Muscle layer of duodenum (tissue), 2 donors: Measurements from ENCODE around the gene DECR2.
"Not testable (repeated sequence)": the region's sequence is repeated elsewhere in the genome, so short reads cannot be mapped to it uniquely, and the experiment has no call there.

Experiments
- H3K27ac ChIP-seq: one replicate; pipeline ENCODE4 v1.7.0; 2013; ENCODE audit warnings: mild to moderate bottlenecking, low read length
- H3K27me3 ChIP-seq: one replicate; pipeline ENCODE4 v1.7.0; 2013; ENCODE audit warnings: low read depth, mild to moderate bottlenecking, control low read depth, low read length
- H3K36me3 ChIP-seq, 2 donors: one replicate each; pipeline ENCODE4 v1.7.0; 2013; ENCODE audit warnings: low read length in 2 of 2, control low read depth in 1 of 2, mild to moderate bottlenecking in 1 of 2; ENCODE audit not compliant: insufficient read depth in 2 of 2, control insufficient read depth in 1 of 2
- H3K4me1 ChIP-seq, 2 donors: one replicate each; pipeline ENCODE4 v1.7.0; 2013; ENCODE audit warnings: low read length in 2 of 2, mild to moderate bottlenecking in 2 of 2, control low read depth in 1 of 2, moderate library complexity in 1 of 2; ENCODE audit not compliant: insufficient read depth in 2 of 2, control insufficient read depth in 1 of 2
- H3K4me3 ChIP-seq, 2 donors: one replicate each; pipeline ENCODE4 v1.7.0; 2013; ENCODE audit warnings: low read length in 2 of 2, low read depth in 1 of 2, mild to moderate bottlenecking in 1 of 2
- H3K9me3 ChIP-seq, 2 donors: one replicate each; pipeline ENCODE4 v1.7.0; 2013; ENCODE audit warnings: low read length in 2 of 2, control low read depth in 1 of 2, mild to moderate bottlenecking in 1 of 2; ENCODE audit not compliant: control insufficient read depth in 1 of 2
- donor health status: healthy.

Gene DECR2

DNA sequence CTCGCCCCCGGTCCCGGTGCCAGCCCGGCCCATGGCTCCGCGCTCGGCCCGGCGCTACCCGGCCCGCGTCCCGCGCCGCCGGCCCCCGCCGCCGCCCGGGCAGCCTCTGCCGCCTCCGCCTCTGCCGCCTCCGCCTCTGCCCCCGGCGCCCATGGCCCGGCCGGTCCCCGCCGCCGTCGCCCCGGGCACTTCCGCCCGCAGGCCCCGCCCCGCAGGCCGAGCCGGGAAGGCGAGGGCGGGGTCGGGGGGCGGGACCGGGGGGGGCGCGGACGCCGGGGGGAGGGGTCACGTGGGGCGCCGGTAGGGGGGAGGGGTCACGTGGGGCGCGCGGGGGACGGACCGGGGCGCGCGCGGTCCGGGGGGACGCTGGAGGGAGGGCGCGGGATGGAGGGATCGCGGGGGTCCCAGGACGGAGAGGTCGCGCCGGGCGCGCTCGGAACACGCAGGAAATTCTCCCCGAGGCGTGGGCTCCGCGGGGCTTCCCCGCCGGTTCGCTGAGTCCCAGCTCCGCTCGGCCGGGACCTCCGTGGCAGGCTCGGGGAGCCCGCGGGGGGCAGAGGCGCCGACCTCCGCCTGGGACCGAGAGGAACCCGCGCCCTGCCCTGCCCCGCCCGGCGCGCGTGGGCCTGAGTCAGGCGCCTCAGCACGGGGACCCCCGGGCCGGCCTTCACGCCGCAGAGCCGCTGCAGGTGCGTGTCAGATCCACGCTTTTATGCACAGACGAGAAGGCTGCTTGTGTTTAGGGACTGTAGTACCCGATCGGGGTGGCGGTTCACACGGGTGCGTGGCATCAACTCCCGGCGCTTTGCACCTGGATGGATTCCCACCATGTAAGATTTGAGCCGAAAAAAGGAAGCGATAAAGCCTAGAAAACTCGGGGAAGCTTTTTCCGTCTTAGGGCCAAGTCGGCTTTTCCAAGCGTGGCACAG lies 19.6 kb upstream of the DECR2 start, which contains the start of gene PGAP6:
Gene PGAP6 (minus strand): TSS at position 190 of the 929 bp plus-strand sequence. CDS start 157 bp downstream, at position 33.
- H3K27ac ChIP-seq: no peak within 1 kb of the TSS
- H3K4me1 ChIP-seq: peaks cover 10 to 28% of the 10 kb centered on the region in 2 donors

DNA sequence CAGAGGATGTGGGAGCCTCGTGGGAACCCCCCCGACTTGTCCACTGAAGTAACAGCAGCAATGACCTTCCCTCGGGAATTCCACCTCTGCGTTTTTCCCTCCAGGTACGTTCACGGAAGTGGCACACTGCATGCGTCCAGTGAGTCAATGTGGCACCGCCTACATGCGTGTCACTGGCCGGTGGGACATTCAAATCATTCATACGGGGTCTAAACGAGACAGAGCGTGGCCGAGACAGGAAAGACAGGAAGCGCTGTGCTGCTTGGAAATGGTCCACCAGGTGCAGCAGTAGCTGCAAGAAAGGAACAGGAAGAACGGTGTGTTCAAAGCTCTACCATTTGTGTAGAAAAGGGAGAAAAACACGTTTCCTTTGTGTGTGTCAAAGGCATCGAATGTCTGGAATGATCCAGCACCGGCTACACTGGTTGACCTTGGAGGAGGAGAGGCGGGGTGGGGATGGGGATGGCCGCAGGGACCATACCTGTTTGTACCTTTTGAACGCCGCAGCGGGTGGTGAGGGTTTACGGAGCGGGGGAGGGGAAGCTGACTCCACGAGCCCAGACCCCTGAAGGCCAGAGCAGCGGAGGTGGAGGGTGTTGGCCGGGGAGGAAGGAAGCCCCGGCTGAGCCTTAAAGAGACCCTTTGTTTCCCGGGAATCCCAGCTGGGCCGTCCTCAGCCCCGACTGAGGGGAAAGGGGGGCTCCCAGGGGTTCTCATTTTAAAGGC lies 18.2 kb upstream of the DECR2 start:
- Histone ChIP-seq H3K36me3 (no peaks in the 10 kb centered on the region), H3K4me1 (peaks cover 10 to 28% of the 10 kb centered on the region in 2 donors), H3K27me3 (no peaks in the 10 kb centered on the region), H3K9me3 (no peaks in the 10 kb centered on the region), H3K27ac (no peak overlapping the region), H3K4me3 (peak overlapping the region; percentile 60 to 93)

More for the DNA sequence above, 19.6 kb upstream of the DECR2 start, which contains the start of gene PGAP6:
- Histone ChIP-seq H3K4me3 (peak within 1 kb of the TSS; percentile 60 to 93), H3K9me3 (no peaks in the 10 kb centered on the region), H3K36me3 (peaks cover 0 to 4% of the 10 kb centered on the region in 2 donors), H3K27me3 (no peaks in the 10 kb centered on the region)

DNA sequence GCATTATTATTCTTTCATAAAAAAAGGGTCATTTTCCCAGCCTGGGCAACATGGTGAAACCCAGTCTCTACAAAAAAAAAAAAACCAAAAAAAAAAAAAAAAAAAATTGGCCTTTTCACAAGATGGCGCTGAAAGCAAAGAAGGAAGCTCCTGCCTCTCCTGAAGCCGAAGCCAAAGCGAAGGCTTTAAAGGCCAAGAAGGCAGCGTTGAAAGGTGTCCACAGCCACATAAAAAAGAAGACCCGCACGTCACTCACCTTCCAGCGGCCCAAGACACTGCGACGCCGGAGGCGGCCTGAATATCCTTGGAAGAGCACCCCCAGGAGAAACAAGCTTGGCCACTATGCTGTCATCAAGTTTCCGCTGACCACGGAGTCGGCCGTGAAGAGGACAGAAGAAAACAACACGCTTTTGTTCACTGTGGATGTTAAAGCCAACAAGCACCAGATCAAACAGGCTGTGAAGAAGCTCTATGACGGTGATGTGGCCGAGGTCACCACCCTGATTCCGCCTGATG lies 15.0 kb upstream of the DECR2 start:
- Histone ChIP-seq H3K27me3 (no peaks in the 10 kb centered on the region), H3K36me3 (no peaks in the 10 kb centered on the region), H3K27ac (no peak overlapping the region), H3K4me3 (no peak overlapping the region), H3K9me3 (no peaks in the 10 kb centered on the region), H3K4me1 (peaks cover 4 to 17% of the 10 kb centered on the region in 2 donors)

DNA sequence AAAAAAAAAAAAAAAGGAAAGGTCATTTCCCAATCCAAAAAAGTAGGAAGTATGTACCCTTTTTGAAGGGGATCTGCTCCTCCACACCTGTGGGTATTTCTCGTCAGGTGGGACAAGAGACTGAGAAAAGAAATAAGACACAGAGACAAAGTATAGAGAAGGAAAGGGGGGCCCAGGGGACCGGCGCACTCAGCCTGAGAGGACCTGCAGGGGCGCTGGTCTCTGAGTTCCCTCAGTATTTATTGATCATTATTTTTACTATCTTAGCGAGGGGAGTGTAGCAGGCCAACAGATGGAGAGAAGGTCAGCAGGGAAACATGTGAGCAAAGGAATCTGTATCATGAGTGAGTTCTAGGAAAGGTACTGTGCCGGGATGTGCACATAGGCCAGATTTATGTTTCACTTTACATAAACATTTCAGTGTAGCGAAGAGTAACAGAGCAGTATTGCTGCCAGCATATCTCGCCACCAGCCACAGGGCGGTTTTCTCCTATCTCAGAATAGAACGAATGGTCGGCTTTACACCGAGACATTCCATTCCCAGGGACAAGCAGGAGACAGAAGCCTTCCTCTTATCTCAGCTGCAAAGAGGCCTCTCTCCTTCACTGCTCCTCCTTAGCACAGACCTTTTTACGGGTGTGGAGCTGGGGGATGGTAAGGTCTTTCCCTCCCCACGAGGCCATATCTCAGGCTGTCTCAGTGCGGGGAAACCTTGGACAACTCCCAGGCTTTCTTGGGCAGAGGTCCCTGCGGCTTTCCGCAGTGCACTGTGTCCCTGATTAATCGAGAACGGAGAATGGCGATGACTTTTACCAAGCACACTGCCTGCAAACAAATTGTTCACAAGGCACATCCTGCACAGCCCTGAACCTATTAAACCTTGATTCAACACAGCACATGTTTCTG lies 13.7 kb upstream of the DECR2 start:
- H3K27ac ChIP-seq, H3K36me3 ChIP-seq, H3K9me3 ChIP-seq, H3K27me3 ChIP-seq: not testable (repeated sequence)
- H3K4me3 ChIP-seq: peak overlapping the region in 1 of 2 donors; percentile 2
- H3K4me1 ChIP-seq: peaks cover 3 to 17% of the 10 kb centered on the region in 2 donors

DNA sequence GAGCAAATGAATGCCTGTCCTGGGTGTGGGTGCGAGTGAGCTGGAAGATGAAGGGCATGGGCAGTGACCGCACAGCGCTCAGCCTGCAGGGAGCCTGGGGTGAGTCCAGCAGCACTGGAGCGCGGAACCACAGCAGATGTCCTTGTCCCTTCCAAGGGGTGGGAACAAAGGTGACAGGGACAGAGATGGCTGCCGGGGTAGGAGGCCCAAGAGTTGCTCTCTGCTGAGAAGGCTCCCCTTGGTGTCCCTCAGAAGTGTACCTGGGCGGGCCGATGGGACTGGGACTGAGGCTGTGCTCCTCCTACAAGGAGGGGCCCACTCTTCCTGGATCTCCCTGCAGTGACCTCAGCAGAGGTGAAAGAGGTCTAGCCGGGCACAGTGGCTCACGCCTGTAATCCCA lies 12.3 kb upstream of the DECR2 start:
- Histone ChIP-seq H3K9me3 (no peaks in the 10 kb centered on the region), H3K27ac (no peak overlapping the region), H3K4me1 (peaks cover 0 to 7% of the 10 kb centered on the region in 2 donors), H3K4me3 (no peak overlapping the region), H3K27me3 (no peaks in the 10 kb centered on the region), H3K36me3 (no peaks in the 10 kb centered on the region)

DNA sequence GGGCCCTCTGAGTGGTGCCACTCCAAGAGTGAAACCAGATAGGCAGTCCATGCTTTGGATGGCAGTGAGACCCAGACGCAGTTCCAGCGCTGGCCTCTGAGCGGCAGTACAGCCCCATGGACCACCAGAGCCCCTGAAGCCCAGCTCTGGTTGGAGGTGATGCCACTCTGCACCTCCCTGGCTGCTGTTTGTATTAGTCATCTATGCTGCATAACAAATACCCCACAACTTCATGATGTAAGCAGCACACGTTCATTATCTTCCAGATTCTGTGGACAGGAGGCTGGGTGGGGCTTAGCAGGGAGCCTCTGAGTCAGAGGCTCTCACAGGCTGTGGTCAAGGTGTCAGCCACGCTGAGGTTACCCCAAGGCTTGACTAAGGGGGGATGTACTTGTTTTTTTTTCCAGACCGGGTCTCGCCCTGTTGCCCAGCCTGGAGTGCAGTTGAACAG lies 9.8 kb upstream of the DECR2 start:
- no peak overlapping the region for H3K27ac ChIP-seq
- H3K4me3 ChIP-seq: no peak overlapping the region
- H3K4me1 ChIP-seq: no peaks in the 10 kb centered on the region
- H3K36me3 ChIP-seq: no peaks in the 10 kb centered on the region
- no peaks in the 10 kb centered on the region for H3K27me3 ChIP-seq
- no peaks in the 10 kb centered on the region for H3K9me3 ChIP-seq

DNA sequence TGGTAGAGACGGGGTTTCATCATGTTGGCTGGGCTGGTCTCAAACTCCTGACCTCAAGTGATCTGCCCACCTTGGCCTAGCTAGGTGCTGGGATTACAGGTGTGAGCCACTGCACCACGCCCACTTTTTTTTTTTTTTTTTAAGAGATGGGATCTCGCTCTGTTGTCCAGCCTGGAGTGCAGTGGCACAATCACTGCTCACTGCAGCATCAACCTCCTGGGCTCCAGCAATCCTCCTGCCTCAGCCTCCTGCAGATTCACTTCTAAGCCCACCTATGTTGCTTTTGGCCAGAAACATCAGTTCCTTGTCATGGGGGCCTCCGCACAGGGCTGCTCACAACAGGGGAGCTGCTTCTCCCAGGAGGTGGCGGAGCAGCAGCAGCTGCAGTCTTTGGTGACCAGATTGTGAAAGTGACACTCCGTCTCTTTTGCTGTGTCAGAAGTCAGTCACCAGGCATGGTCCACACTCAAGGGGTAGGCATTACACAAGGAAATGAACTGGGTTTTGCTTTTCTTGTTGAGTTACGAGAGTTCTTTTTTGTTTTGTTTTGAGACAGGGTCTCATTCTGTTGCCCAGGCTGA lies 9.1 kb upstream of the DECR2 start:
- Histone ChIP-seq H3K27me3 (no peaks in the 10 kb centered on the region), H3K9me3 (no peaks in the 10 kb centered on the region), H3K4me1 (no peaks in the 10 kb centered on the region), H3K36me3 (no peaks in the 10 kb centered on the region), H3K27ac (no peak overlapping the region), H3K4me3 (no peak overlapping the region)

DNA sequence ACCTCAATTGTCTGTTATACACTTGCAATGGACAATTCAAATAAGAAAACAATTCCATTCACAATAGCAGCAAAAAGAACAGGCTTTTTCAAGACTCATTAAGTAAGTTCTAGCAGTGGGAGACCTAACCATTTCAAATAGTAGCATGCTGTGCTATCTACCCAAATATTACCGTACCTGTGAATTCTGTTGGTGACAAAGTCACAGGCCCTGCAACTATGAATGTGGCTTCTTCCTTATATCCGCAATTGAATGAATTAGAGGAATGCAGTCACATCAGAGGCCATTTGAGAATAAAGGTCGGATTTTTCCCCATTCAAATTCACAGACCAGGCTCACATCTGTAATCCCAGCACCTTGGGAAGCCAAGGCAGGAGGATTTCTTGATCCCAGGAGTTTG lies 5.5 kb upstream of the DECR2 start:
- peaks cover 0 to 7% of the 10 kb centered on the region in 2 donors for H3K36me3 ChIP-seq
- peak overlapping the region in 1 of 2 donors; percentile 61 for H3K4me3 ChIP-seq
- H3K27ac ChIP-seq: no peak overlapping the region
- no peaks in the 10 kb centered on the region for H3K27me3 ChIP-seq
- no peaks in the 10 kb centered on the region for H3K9me3 ChIP-seq
- H3K4me1 ChIP-seq: peaks cover 5 to 15% of the 10 kb centered on the region in 2 donors

DNA sequence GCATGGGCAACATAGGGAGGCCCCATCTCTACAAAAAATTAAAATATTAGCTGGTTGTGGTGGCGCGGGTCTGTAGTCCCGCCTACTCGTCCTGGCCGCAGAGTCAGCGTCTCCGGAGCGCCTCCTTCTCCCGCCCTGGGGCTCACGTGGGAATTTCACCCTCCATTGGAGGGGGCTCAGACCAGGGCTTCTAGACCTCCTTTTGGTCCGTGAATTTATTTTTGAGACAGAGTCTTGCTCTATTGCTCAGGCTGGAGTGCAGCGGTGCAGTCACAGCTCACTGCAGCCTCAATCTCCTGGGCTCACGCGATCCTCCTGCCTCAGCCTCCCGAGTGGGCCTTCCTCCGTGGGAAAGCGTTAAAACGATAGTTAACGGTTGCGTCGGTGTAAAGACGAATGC lies 5.1 kb upstream of the DECR2 start:
- H3K27ac ChIP-seq: no peak overlapping the region

DNA sequence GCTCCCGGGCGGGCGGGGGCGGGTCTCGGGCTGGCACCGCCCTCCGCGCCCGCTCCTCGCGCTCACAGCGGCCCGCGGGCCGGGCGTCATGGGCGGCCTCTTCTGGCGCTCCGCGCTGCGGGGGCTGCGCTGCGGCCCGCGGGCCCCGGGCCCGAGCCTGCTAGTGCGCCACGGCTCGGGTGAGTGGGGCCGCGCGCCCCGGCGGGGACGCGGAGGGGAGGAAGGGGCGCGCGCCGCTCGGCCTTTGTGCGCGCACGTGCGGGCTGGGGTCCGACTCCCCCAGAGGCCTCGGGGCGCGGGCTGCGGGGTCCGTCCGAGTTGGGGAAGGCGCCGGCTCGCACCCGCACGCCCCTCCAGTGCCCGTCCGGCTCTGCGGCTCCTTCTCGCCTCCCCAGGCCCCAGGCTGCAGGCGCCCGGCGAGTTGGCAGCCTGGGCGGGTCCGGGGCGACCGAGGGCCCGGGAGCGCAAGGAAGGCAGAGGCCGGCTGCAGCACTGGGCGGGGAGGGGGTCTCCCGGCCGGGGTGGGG lies 4.5 kb upstream of the DECR2 start, which contains the start of gene NME4:
Gene NME4 (plus strand): TSS at position 65 of the 527 bp plus-strand sequence. CDS start 24 bp downstream, at position 89.
- H3K27ac ChIP-seq: no peak within 1 kb of the TSS

More for the DNA sequence above, 5.1 kb upstream of the DECR2 start:
- no peaks in the 10 kb centered on the region for H3K27me3 ChIP-seq
- peaks cover 5 to 15% of the 10 kb centered on the region in 2 donors for H3K4me1 ChIP-seq
- no peaks in the 10 kb centered on the region for H3K9me3 ChIP-seq
- peaks cover 0 to 7% of the 10 kb centered on the region in 2 donors for H3K36me3 ChIP-seq
- H3K4me3 ChIP-seq: peak overlapping the region; percentile 54 to 61

More for the DNA sequence above, 4.5 kb upstream of the DECR2 start, which contains the start of gene NME4:
- Histone ChIP-seq H3K9me3 (no peaks in the 10 kb centered on the region), H3K27me3 (no peaks in the 10 kb centered on the region), H3K4me1 (peaks cover 5 to 16% of the 10 kb centered on the region in 2 donors), H3K4me3 (peak within 1 kb of the TSS; percentile 54 to 61), H3K36me3 (peaks cover 0 to 7% of the 10 kb centered on the region in 2 donors)
